GM19397 (cell line): ENCODE data around the gene TNFAIP1.

ENCODE experiments used
- ATAC-seq: cut with Tn5 transposase; IDR thresholded peaks from one replicate; pipeline ENCODE4 v1.9.1; 2021; ENCODE audit warnings: mild to moderate bottlenecking, moderate library complexity; ENCODE audit not compliant: unreplicated experiment

The TNFAIP1 gene

GRCh38 chr17:28394337-28395116 is 59.0 kb downstream of the TNFAIP1 start:
- no peak for ATAC-seq

- no peak for ATAC-seq
Measured at GRCh38 chr17:28395426-28395825, 59.9 kb downstream of the TNFAIP1 start.

- no peak for ATAC-seq
Measured at GRCh38 chr17:28395968-28396367, 60.4 kb downstream of the TNFAIP1 start.
